Measurements from ENCODE around the gene PSMD13. TPM values are rescaled to one million over a fixed set of nuclear protein-coding genes. Genes with fewer than 3 reads are reported as not detected.

Gene PSMD13
- total RNA-seq, 1 donor from 2014 or later, result 50.2 TPM

DNA sequence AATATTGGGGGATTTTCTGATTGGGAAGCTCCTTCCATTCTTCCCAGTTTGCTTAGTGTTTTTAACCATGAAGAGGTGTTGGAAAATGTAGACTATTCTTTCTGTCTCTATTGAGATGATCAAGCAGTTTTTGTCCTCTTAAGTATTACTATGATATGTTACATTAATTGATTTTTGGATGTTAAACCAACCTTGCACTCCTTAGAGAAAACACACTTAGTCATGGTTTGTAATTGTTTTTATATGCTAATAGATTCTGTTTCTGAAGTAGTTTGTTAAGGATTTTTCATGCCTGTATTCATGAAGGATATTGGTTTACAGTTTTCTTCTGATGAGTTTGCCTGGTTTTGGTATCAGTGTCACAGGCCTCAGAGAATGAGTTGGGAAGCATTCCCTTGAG, 39.4 kb downstream of the PSMD13 start:
- peaks cover 18% of the 10 kb centered on the region for H3K27me3 ChIP-seq
- no peaks in the 10 kb centered on the region for H3K36me3 ChIP-seq
- TF ChIP-seq, protein P1, sequence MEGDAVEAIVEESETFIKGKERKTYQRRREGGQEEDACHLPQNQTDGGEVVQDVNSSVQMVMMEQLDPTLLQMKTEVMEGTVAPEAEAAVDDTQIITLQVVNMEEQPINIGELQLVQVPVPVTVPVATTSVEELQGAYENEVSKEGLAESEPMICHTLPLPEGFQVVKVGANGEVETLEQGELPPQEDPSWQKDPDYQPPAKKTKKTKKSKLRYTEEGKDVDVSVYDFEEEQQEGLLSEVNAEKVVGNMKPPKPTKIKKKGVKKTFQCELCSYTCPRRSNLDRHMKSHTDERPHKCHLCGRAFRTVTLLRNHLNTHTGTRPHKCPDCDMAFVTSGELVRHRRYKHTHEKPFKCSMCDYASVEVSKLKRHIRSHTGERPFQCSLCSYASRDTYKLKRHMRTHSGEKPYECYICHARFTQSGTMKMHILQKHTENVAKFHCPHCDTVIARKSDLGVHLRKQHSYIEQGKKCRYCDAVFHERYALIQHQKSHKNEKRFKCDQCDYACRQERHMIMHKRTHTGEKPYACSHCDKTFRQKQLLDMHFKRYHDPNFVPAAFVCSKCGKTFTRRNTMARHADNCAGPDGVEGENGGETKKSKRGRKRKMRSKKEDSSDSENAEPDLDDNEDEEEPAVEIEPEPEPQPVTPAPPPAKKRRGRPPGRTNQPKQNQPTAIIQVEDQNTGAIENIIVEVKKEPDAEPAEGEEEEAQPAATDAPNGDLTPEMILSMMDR (IDR thresholded peaks at IDR 0.05), result no peak
- no peak overlapping the region for H3K4me3 ChIP-seq
- intact Hi-C loops (cut with DNase I), result no loop called here
- H3K4me1 ChIP-seq, result no peaks in the 10 kb centered on the region
- DNase-seq (ENCODE audit: low spot score in 2 of 2), result no peak
- H3K27ac ChIP-seq, result no peak overlapping the region
- H3K9me3 ChIP-seq, result peaks cover 0 to 4% of the 10 kb centered on the region in 2 donors

DNA sequence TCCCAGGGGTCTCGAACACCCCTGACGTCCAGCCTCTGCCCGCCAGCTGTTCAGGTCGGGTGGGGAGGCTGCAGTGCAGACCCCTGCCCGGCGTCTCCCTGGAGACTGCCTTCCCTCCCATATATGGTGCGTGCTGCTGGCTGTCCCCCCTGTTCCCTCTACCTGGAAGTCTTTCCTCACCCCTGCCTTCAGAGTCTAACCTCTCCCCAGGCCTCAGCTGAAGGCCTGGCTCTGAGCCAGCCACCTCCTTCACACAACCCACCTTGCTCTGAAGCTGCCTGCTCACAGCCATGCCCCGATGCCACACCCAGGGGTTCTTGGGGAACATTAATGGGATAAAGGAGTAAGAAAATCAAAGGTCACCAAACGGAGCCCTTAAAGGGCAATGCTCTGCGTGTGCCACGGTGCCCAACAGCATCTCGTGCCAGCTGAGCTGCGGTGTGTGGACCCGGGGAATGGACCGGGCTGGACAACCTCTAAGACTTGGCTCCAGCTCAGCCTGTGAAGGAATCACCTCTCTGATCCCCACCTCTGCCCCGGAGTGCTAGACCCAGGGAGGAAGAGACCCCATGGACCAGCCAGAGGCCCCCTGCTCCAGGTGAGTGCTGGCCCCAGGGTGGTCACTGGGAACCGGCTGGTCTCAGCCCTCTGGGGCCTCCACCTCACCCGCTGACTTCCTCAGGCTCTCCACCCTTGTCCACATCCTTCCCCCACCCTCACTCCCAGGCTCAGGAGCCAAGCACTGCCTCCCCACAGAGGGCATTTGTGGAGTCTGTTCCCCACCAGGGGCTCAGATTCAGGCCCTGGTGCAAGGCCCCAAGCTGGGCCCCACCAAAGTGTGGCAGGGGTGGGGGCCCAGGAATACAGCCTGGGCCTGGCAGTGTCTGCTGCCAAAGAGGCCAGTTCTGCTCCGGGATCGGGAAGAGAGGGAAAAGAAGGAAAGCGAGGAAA, 41.5 kb downstream of the PSMD13 start, which contains the start of gene NLRP6:
NLRP6 (plus strand) TSS at position 407 of the 951 bp plus-strand sequence; CDS start at position 570, 163 bp downstream.
- peak in 1 of 2 donors; percentile 59 for DNase-seq (ENCODE audit: low spot score in 2 of 2)
- intact Hi-C loops (cut with DNase I), result no loop called here
- Histone ChIP-seq H3K36me3 (no peaks in the 10 kb centered on the region), H3K9me3 (peaks cover 0 to 4% of the 10 kb centered on the region in 2 donors), H3K27ac (no peak within 1 kb of the TSS), H3K4me1 (no peaks in the 10 kb centered on the region), H3K27me3 (peaks cover 23% of the 10 kb centered on the region), H3K4me3 (peak within 1 kb of the TSS; percentile 29 to 53)
- TF ChIP-seq, protein P1 (IDR thresholded peaks at IDR 0.05), result no peak

DNA sequence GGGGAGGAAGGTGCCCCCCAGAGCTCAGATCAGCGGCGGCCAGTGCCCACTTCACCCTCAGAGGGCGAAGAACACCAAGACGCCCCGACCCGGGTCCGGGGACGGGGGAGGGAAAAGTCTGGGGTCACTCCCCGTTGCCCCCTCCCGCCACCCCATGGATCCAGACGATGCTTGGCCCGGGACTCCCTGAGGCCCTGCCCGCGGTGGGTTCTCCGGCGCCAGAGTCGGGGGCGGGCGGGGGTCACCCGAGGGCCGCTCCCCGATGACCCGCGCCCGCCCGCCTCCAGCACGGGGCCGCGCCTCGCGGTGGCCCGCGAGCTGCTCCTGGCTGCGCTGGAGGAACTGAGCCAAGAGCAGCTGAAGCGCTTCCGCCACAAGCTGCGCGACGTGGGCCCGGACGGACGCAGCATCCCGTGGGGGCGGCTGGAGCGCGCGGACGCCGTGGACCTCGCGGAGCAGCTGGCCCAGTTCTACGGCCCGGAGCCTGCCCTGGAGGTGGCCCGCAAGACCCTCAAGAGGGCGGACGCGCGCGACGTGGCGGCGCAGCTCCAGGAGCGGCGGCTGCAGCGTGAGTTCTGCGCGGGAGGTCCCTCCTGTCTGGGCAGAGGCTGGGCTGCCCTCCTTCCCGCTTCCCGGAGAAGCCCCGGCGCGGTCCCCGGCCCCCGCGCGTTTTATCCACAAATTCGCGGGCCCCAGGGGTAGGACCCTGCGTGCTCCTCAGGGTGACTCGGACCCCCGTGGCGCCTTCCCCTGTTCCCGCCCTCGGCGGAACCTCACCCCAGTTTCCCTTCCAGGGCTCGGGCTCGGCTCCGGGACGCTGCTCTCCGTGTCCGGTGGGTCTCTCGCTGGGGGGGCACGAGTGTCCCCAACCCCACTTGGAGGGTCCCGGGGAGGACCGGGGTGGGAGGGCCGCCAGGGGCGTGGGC, 42.5 kb downstream of the PSMD13 start:
- Histone ChIP-seq H3K27ac (no peak overlapping the region), H3K4me1 (no peaks in the 10 kb centered on the region), H3K4me3 (peak overlapping the region; percentile 29 to 53), H3K36me3 (no peaks in the 10 kb centered on the region), H3K27me3 (peaks cover 23% of the 10 kb centered on the region), H3K9me3 (peaks cover 0 to 4% of the 10 kb centered on the region in 2 donors)
- TF ChIP-seq, protein P1 (IDR thresholded peaks at IDR 0.05), result no peak
- intact Hi-C loops (cut with DNase I), result no loop called here
- peak in 1 of 2 donors; percentile 60 for DNase-seq (ENCODE audit: low spot score in 2 of 2)

DNA sequence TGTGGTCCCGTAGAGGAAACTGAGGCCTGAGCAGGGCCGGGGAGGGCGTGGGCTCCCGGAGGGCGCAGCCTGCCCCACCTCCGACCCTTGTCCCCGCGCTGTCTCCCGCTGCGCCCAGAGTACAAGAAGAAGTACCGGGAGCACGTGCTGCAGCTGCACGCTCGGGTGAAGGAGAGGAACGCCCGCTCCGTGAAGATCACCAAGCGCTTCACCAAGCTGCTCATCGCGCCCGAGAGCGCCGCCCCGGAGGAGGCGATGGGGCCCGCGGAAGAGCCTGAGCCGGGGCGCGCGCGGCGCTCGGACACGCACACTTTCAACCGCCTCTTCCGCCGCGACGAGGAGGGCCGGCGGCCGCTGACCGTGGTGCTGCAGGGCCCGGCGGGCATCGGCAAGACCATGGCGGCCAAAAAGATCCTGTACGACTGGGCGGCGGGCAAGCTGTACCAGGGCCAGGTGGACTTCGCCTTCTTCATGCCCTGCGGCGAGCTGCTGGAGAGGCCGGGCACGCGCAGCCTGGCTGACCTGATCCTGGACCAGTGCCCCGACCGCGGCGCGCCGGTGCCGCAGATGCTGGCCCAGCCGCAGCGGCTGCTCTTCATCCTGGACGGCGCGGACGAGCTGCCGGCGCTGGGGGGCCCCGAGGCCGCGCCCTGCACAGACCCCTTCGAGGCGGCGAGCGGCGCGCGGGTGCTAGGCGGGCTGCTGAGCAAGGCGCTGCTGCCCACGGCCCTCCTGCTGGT, 43.4 kb downstream of the PSMD13 start:
- H3K27me3 ChIP-seq, result peaks cover 23% of the 10 kb centered on the region

More for the DNA sequence above, 43.4 kb downstream of the PSMD13 start:
- no peaks in the 10 kb centered on the region for H3K36me3 ChIP-seq
- H3K27ac ChIP-seq, result no peak overlapping the region
- intact Hi-C loops (cut with DNase I), result no loop called here
- H3K9me3 ChIP-seq, result peaks cover 0 to 4% of the 10 kb centered on the region in 2 donors
- peak in 1 of 2 donors; percentile 63 for DNase-seq (ENCODE audit: low spot score in 2 of 2)
- H3K4me3 ChIP-seq, result peak overlapping the region; percentile 29 to 53
- TF ChIP-seq, protein P1 (IDR thresholded peaks at IDR 0.05), result no peak
- no peaks in the 10 kb centered on the region for H3K4me1 ChIP-seq
